Measurements from ENCODE around the gene MBOAT1. TPM values are rescaled to one million over a fixed set of nuclear protein-coding genes. Genes with fewer than 3 reads are reported as not detected.

MBOAT1 gene
- total and polyA plus RNA-seq, 2 of the 13 experiments (the other 11 are each of a cell fraction or from before 2014, with no cell fraction given), result not detected

- no peak for FAIRE-seq
- in situ Hi-C loops (cut with HindIII; ENCODE audit: extremely low pct_ligation_motif_present, low pct_unique_long_range_greater_than_20kb), result no loop called here
- no peaks in the 10 kb centered on the region for H3K4me1 ChIP-seq (ENCODE audit: insufficient read depth, low read length)
- DNase-seq (ENCODE audit: low spot score), result no peak
- no peaks in the 10 kb centered on the region for H4K20me1 ChIP-seq (ENCODE audit: insufficient read depth, low read length)
- BruUV-seq (replicated peaks), result no TSS peak
- intact Hi-C loops (cut with micrococcal nuclease; ENCODE audit: unreplicated experiment), result no loop called here
- H3K4me3 ChIP-seq (replicated peaks in 1 of 3; ENCODE audit: insufficient read depth in 1 of 3, low read depth in 2 of 3, low read length in 3 of 3), result no peak overlapping the region
- H3K27me3 ChIP-seq (ENCODE audit: control insufficient read depth in 1 of 2, insufficient read depth in 2 of 2, low read length in 2 of 2), result 0 out of 5 replicates have a peak, but pooled peaks cover 0 to 5% of the 10 kb centered on the region in 2 experiments
- ChIA-PET CTCF (ENCODE audit: low intra/inter-chr PET ratio, low total read pairs) (no interaction called here), POLR2A (no interaction called here)
- no peak overlapping the region for H3K27ac ChIP-seq (ENCODE audit: extremely low read length, insufficient read depth, low read length)
- H2AFZ ChIP-seq (ENCODE audit: low read length), result no peak overlapping the region
- 6% methylated on average over 5 of the region's 5 CpGs for WGBS (ENCODE audit: low lambda C conversion rate)
- ATAC-seq, result no peak
- no peak overlapping the region for H3K9ac ChIP-seq (ENCODE audit: insufficient read depth, low read depth, low read length)
- no peaks in the 10 kb centered on the region for H3K9me3 ChIP-seq (ENCODE audit: low read length)
- H3K36me3 ChIP-seq (replicated peaks in 1 of 2; ENCODE audit: control insufficient read depth in 1 of 2, insufficient read depth in 2 of 2, low read length in 2 of 2), result no peaks in the 10 kb centered on the region
- H3K4me2 ChIP-seq (ENCODE audit: low read depth, low read length), result no peak overlapping the region
- H3K79me2 ChIP-seq (ENCODE audit: insufficient read depth, low read length), result no peaks in the 10 kb centered on the region
- TF ChIP-seq ZBTB40 (IDR thresholded peaks at IDR 0.05) (no peak), ZBTB40 (CRISPR knock-in tag; IDR thresholded peaks at IDR 0.05) (no peak), NCOA2 (CRISPR knock-in tag; IDR thresholded peaks at IDR 0.05) (no peak), ZNF180 (CRISPR knock-in tag; IDR thresholded peaks at IDR 0.05; ENCODE audit: borderline replicate concordance, low read depth) (no peak), U2AF2 (IDR thresholded peaks at IDR 0.05; ENCODE audit: low read depth, low read length) (no peak), PHF20 (CRISPR knock-in tag; IDR thresholded peaks at IDR 0.05) (no peak), FOXO1 (CRISPR knock-in tag; IDR thresholded peaks at IDR 0.05) (no peak), IKZF5 (CRISPR knock-in tag; IDR thresholded peaks at IDR 0.05) (no peak), GTF2F1 (IDR thresholded peaks at IDR 0.05; ENCODE audit: low read length) (no peak), TCF12 (IDR thresholded peaks at IDR 0.05) (no peak), TCF12 (CRISPR knock-in tag; IDR thresholded peaks at IDR 0.05) (no peak), RXRB (CRISPR knock-in tag; IDR thresholded peaks at IDR 0.05; ENCODE audit: borderline replicate concordance) (no peak), ZBTB2 (CRISPR knock-in tag; IDR thresholded peaks at IDR 0.05; ENCODE audit: low read depth) (no peak), SYNCRIP (IDR thresholded peaks at IDR 0.05; ENCODE audit: insufficient read depth, low read depth, low read length) (no peak), ZNF136 (CRISPR knock-in tag; IDR thresholded peaks at IDR 0.05; ENCODE audit: low read depth) (no peak), ZNF747 (CRISPR knock-in tag; IDR thresholded peaks at IDR 0.05; ENCODE audit: borderline replicate concordance) (no peak)
Observed at GRCh38 chr6:20112241-20112640, 100.0 kb downstream of the MBOAT1 start.

All from HepG2 (cell line).